DMS53 treated with DMSO at 0.1 percent for 48 hours (cell line): Measurements from ENCODE around the gene PCSK5.

ENCODE experiments used
- DNase-seq: peaks from one replicate; lab custom pipeline; 2025; ENCODE audit not compliant: unreplicated experiment; lab: John Stamatoyannopoulos, UW

The PCSK5 gene

DNA sequence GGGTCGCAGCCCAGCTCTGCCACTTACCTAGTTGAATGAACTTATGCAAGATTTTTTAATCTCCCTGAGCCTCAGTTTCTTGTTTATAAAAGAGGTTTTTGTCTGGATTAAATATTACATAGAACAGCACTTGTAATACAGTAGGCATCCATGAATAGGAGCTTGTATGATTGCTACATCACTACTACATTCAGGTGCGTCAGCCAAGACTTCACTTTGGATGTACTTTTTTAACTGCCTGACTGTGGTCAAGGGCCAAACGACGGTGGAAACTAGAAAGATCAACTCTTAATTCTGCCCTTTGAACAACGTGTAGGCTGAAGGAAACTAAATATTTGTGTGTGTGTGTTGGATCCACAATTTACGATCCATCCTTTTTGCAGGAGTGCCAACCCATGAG, 330.9 kb downstream of the PCSK5 start:
- DNase-seq: no peak

DNA sequence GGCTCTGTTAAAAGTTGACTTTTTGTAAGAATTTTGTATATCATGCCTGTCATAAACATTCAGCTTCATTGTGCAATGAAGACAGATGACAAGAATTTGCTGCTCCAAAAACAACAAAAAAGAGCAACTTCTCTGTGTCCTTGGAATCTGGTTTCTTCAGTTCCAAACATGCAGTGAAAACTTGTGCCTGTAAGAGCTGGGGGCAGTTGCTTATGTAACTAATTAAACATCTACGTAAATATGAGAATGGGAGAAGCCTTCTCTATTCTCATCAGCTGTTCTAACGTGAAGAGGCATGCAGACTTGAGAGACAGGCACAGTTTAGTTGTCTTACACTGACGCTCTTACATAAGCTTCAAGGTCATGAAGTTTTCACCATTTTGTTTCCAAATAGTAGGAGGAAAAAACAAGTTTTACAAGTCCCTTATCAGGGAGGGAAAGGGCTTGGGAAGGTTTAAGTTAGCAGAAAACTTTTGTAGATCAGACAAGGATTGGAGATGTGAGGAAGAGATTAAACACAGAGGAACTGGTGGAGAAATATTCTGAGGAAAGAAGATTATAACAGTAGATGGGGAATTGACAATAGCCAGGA, 333.4 kb downstream of the PCSK5 start:
- DNase-seq: no peak

DNA sequence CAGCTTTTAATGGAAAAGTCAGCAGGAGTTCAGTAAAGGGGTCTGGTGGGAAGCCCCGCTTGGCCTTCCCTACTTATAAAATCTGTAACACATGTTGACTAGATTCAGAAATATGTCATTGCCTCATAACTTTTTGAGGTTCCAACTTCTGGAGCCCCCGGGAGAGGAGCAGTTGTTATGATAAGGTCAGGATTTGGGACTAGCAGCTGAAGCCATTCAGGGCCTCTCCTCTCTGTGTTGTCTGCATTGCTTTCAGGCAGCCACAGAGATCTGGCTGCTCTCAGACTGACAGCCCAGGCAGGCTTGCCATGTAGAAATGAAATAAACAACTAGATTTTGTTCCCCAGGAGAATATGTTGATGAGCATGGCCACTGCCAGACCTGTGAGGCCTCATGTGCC, 336.7 kb downstream of the PCSK5 start:
- DNase-seq: no peak

DNA sequence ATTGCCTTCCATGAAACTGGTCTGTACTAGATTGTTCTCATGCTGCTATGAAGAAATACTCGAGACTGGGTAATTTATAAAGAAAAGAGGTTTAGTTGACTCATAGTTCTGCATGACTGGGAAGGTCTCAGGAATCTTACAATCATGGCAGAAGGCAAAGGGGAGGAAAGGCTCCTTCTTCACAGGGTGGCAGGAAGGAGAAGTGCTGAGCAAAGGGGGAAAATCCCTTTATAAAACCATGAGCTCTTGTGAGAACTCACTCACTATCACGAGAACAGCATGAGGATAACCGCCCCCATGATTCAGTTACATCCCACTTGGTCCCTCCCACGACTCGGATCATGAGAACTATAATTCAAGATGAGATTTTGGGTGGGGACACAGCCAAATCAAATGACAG, 340.5 kb downstream of the PCSK5 start:
- no peak for DNase-seq

DNA sequence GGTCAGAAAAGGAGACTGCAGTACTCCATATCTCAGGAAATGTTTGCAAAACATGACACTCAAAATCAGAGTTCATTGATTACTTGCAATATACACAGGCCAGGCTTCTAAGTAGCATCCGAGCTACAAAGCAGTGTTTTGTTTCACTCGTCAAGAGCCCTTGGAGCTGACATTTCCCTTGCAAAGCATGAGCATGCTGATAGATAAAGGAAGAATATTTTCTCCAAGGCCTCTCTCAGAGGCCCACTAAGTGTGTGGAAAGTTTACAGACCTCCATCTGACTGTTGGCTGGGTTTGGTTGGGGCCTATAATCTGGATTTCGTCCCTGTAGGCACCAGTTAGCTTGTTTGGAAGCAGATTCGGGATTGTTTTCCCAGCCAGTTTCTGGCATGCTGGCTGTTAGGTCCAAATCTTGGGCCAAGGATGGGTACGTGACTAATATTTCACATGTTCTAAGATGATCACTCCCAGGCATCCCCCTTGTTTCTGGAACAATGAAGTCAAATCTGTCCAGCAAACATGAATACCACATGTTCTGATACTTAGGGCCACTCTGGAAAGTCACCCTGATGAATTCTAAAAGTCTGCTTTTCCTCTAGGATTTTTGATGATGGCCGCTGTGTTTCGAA, 342.5 kb downstream of the PCSK5 start:
- no peak for DNase-seq

DNA sequence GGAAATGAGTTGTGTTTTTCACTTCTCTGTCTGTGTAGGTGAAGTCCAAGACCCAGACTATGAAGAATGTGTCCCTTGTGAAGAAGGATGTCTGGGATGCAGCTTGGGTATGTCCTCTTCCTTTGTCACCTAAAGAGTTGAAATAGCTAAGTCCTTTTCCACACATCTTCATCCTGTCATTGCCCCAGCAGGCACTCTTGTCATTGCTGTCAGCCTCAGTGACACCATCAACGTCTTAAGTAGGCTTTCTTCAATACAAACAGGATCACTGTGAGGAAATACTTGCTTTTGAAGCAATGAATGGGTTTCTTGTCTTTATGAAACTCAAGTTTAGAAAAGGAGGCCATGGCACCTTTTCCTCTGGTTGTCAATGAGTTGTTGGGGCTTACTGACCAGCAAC, 350.1 kb downstream of the PCSK5 start:
- no peak for DNase-seq

DNA sequence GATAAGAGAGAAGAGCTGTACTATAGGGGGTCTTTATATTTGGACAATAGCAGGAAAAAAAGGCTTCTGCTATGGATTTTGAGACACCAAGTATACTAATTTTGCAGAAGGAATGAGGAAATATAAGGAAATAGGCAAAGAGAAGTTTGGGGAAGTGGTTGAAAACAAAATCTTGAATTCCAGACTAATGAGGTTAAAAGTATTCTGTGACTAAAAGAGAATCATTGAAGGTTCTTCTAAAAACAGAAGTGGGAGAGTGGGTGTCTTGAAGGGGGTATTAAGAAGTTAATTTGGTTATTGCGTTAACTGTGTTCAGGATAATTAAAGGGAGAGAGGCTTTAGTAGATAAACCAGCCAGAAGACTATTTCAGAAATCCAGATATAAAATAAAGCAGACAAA, 355.0 kb downstream of the PCSK5 start:
- no peak for DNase-seq

DNA sequence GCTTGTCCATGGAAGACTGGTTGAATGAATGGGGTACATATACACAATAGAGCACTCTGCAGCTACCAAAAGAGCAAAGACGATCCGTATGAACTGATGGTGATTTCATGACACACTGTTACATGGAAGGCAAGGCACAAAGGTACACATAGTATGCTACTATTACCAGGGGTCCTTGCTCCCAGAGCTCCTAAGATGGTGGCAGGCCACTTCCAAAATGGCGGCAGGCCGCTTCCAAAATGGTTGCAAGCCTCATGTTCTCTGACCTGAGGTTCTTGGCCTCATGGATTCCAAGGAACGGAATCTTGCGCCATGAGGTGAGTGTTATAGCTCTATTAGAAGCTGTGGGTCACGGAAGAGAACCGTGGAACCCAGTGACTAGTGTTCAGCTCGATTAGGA, 356.2 kb downstream of the PCSK5 start:
- no peak for DNase-seq

DNA sequence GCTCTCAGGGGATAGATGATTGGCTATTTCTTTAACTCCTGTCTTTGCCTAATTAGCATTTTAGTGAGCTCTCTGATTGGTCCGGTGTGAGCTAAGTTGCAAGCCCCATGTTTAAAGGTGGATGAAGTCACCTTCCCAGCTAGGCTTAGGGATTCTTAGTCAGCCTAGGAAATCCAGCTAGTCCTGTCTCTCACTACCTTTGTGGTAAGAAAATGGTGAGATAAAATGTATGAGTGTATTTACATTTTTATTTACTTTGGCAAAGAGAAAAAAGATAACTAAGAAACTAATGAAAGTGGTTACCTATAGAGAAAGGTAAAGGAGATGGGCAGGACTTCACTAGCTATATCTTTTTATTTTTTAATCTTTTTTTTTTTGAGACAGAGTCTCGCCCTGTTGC, 357.0 kb downstream of the PCSK5 start:
- no peak for DNase-seq

DNA sequence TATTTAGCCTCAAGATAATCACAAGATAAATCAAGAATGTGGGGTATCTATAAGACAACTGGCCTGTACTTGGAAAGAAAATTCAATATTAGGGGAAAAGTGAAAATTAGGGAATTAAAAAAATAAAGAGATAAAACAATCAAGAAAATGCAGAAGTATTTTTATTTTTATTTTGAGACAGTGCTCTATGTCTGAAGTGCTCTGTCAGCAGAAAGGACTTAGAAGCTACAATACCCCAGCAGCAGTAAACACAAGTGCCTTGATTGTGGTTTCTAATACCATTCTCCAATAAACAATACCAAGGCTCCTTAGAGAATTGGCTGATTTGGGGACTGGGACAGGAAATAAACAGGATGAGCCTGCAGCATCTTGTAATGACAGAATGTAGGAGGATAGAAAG, 358.8 kb downstream of the PCSK5 start:
- no peak for DNase-seq

DNA sequence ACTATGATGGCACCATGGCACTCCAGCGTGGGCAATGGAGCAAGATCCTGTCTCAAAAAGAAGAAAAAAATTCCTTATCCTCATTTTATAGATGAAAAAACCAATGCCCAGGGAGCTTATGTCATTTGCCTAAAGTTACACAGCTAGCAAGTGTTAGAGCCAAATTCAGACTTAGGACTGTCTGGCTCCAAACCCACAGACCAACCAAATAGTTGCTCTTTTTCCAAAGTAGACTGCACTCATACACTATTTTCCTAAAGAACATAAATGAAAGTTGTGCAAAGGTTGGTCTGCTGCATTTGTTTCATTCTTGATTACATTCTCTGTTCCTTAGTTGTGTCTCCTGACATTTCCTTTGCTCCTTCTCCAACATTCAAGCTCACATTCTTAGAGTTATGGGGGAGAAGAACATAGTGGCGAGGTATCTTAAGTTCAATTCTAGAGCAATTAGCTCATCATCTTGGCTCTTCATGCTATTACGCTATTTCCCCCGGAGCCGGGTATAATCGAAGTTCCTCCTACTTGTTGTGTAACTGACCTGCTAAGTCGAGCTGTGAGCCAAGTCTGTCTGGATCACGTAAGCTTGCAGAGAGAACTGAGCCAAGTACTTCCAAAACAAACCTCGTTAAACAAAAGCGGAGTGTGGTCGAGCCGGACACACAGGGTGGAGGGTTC, 365.4 kb downstream of the PCSK5 start:
- no peak for DNase-seq

DNA sequence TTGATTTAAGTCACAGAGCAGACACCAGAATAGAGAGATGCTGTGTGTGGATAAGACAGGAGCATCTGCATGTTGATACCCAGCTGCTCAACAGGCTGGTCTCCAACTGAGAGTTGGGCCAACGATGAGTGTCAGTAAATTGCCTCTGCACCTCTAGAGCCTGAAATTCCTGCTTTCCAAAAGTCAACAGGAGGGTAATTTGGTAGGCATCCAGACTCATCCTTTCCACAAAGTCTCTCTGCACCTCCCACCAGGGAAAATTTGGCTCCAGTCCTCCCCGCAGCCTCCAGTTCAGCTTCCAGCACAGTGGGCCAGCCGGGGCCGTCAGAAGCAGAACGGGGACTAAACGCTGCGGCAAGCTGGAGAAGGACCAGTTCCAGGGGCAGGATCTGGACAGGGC, 366.8 kb downstream of the PCSK5 start:
- no peak for DNase-seq

DNA sequence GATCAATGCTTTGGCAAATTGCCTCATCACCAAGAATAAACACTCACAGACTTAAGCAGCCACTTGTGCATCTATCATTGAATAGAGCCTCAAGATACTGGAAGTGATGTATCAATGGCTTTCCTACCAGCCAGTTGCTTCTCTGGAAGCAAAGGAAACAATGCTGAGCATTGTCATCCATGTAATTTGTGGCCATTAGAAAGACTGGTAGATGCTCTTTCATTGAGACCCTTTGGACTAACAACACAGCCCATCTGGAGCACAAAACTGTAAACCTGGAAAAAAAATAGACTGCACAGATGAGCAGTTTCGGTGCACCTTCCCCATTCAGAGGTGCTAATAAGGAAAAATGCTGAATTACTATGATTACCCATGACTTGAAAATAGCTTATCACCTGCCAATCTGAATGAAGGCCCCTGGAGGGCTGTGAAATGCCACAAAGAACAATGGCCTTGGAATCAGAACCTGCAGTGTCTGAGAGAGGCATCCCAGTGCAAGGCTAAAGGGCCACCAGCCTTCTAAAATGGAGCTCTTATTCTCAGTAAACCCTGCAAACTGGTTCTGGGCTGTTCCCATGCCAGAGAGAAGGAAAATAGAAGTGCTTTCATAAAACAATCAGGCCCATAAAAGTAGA, 376.3 kb downstream of the PCSK5 start:
- no peak for DNase-seq

DNA sequence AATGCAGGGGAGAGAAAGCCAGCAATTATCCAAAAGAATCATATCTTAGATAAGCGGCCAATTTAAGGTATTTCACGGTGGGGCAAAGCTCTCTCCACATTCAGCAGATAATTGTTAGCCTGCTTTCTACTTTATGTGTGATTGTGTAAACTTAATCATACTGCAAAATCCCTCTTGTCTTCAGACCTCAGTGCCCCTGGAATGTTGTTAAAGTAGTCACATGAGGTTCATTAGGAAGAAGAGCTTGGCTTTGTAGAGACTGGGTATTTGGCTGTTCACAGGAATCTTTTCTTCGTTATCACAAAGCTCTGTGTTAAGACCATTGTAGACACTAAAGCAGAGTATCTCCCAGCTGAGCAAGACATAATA, 376.8 kb downstream of the PCSK5 start:
- DNase-seq: no peak

DNA sequence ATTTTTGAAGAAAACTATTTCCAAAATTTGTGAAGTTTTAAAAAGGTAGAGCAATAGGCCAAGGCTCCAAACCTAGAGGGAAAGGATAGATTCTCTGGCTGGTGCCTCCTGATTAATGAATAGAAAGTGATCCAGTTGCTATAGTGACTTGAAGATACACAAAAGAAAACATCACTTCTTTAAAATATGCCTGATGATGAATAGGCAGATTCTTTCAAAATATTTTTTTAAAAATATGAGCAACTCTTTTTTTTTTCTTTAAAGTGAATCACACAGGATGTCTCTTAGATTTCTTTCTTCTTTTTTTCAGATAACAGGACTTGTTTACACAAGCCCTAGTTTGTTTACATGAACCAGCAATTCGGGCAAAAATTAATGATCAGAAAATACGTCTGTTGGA, 379.3 kb downstream of the PCSK5 start:
- DNase-seq: no peak

DNA sequence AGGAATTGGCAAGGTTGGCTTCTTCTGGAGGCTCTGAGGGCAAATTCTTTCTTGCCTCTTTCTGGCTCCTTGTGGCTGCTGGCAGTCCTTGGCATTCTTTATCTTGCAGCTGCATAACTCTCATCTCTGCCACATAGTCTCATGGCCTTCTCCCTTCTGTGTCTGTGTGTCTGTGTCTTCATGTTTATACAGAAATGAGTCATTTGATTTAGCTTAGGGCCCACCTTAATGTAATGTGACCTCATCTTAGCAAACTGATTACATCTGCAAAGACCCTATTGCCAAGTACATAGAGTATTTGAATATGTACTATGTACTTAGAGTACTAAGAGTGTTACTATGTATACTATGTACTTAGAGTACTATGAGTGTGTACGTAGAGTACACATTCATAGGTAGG, 381.3 kb downstream of the PCSK5 start:
- DNase-seq: no peak

DNA sequence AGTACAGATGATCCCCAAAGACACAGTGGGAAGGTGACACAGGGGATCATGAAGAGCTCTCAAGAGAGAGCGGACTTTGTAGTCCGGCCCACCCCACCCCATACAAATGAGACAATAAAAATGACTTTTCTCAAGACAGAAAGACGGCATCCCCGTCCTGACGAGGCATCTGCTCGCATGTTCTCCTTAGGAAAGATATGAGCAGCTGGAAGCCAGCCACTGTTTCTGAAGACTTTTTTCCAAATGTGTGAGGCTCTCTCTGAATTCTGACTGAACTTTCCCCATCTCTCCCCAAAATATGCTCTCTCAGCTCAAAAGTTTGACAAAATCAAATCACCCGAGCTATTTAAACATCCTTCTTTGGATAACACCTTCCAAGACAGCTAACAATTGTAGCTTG, 398.6 kb downstream of the PCSK5 start:
- DNase-seq: no peak

DNA sequence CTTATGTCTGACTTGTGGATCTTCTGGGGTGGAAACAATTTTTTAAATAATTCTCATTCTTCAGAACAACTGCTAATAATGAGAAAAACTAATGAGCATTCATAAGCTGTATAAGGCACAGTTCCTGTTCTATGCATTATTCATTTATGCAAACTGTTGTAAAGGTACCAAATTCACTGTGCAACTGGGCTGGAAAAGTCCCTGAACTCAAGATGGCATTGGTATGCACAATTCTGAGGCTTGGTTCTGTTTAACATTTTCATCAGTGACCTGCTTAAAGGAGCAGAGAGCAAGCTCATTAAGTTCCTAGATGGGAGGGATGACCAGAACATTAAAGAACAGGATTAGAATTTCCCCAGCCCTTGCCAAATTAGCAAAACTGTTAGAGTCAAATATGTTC, 399.2 kb downstream of the PCSK5 start:
- DNase-seq: no peak

DNA sequence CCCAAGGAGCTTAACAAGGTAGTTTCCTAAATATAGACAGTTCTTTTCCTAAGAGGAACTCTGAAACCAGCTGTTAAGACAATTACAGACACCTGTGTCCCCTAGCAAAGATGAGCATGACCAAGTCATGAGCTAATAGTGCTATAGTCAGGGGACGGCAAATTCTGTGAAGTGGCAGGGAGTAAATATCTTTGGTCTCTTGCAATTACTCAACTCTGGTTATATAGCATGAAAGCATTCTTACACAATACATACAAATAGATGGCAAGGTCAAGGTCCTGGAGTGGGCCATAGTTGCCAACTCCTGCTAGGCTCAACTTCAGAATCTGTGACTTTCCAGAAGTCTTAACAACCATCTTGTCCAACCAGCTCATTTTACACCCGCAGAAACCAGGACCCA, 400.1 kb downstream of the PCSK5 start:
- DNase-seq: no peak

DNA sequence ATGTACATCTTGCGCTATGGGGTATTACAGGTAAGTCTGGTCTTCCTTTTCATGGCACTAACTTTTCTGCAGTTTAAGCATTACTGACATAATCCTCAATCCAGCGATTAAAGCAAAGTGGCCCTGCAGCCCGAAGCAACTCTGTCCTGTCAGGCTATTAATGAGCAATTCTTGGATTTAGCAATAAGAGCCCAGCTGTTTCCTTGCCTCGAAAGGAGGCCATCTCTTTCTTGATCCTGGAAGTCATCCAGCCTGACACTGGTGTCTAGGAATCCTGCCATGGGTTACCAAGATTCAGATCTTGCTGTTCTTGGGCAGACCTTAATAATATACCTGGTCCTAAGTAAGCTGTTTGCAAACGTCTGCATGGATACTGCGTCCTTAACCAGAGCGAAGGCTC, 401.8 kb downstream of the PCSK5 start:
- DNase-seq: no peak

DNA sequence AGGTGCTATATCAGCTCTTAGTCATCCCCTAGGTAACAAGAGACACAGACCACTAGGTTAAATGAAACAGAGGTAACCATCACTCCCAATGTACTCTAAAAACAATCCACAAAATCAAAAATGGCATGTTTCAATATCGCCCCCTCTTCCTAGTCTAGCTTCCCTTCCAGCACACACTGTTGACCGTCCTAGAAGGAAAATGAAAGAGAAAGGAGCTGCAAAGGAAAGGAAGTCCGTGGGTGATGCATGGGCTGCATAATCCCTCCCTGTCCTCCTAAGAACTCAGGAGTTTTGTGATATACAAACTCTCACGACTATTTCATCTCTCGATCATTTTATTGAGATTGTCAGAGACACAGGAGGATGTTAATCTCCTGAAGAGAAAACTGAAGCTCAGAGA, 402.2 kb downstream of the PCSK5 start:
- no peak for DNase-seq

DNA sequence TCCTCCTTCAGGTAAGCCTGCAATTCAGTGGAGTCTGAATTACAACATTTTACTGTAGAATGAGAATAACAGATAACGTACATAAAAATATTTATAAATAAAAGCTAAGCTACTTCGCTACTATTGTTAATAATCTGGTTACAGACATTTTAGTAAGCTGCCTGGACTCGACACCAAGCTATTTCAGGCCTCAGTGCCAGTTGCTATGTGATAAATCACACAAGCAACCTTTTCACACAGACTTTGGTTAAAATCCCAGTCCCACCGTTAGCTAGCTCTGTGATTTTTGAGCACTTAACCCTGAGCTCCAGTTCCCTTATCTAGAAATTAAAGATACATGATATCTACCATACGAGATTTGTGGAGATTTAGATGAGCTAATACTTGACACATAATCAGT, 403.8 kb downstream of the PCSK5 start:
- DNase-seq: no peak
